RPMI7951 (cell line): ENCODE results near the gene CIAO2A. TPM values are rescaled to one million over a fixed set of nuclear protein-coding genes. Genes with fewer than 3 reads are reported as not detected.
"Not testable (repeated sequence)": the region's sequence is repeated elsewhere in the genome, so short reads cannot be mapped to it uniquely, and the experiment has no call there.

Experiments used
- DNase-seq: peaks from one replicate; pipeline ENCODE4 v3.0.0-alpha.2; 2012; ENCODE audit warnings: low read depth
- total RNA-seq: library from RNA; depleted of rRNA; stranded (reverse); fragments of >200 nt; shearing (Covaris generic); gene quantifications from 2 replicates; pipeline ENCODE4 v1.2.3, GENCODE V29; 2014; rRNA removed

Gene CIAO2A
- 223 and 280 TPM in 2 replicates for total RNA-seq

- peak; percentile 99 for DNase-seq
These were observed at the start of gene CIAO2A for GRCh38 chr15:64093627-64094417. CIAO2A (minus strand) TSS chr15:64093838; CDS start chr15:64093768, 70 bp downstream.

- DNase-seq = no peak
These were observed 49.6 kb upstream of the CIAO2A start for GRCh38 chr15:64143276-64143675.

DNA sequence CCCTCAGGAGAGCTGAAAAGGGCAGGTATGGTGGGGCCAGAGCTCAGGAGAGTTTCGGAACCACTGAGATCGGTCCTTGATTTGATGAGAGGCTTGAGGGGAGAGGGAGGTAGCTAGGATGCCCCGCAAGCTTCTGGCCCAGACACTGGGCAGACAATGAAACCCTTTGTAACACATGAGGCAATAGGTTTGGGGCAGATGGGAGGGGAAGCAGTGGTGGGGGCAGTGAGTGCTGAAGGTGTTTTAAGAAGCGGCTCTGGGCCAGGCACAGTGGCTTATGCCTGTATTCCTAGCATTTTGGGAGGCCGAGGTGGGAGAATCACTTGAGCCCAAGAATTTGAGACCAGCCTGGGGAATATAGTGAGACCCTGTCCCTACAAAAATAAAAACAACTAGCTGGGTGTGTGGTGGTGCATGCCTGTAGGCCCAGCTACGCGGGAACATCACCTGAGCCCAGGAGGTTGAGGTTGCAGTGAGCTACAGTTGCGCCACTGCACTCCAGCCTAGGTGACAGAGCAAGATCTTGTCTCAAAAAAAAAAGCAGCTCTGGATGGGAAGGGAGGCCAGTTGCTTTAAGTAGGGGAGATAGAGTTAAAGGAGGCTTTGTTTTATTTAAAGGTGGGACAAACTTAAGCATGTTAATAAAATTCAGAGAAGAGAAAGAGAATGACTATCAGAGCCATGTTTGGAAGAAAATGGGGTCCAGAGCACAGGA is 48.3 kb upstream of the CIAO2A start:
- DNase-seq = no peak

DNA sequence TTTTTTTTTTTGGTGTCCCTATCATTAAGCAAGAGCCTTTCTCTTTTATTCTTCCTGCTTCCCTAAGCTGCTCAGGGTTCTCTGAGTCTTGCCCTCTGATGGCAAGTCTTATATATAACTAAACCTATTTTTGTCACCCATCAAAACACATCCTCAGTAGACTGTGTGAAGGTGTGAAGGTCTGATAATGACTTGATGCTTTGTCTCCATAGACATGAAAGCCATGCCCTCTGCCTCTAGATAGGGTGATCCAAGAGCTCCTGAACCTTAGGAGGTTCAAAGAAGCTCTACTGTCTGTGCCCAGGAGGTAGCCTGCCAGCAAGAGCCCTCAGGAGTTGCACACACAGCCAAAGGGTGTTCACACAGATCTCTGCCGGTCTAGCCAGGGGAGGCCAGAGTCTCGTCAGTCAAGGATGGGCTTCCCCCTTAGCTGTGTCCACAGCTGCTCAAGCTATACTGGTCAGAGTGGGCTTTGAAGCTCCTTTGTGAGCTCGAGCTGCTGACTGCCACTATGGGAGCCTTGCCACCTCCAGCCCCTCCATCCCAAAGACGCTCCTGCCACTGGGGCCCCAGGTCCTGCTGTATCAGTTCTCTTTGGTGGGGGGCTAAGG is 44.8 kb upstream of the CIAO2A start:
- DNase-seq = no peak

DNA sequence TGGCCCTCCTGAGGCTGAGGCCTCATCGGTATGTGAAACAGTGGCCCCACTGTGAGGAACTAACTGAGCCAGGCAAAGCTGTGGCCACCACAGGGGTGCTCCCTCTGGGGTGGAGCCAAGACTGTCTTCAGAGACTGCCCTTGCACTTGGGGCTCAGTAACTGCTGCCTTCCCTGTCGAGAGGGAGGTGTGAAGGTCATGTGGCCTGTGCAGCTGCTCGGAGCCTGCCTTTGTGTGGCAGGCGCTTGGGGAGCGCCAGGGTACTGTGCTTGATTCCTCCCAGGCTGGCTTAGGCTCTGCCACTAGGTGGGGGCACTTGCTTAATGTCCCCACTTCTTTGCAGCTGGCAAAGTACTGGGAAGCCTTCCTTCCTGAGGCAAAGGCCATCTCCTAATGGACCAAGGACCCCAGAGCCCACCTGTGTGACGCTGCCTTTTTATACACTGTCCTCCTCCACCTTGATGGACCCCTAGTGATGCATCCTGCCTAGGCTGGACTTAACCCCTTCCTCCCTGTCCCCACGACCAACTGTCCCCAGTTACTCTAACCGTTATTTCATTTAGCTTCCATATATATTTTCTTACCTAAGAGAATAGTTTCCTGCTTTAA is 43.7 kb upstream of the CIAO2A start:
- no peak for DNase-seq

GRCh38 chr15:64136347-64136746 is 42.7 kb upstream of the CIAO2A start:
- DNase-seq = no peak

GRCh38 chr15:64134345-64134829 is 40.7 kb upstream of the CIAO2A start:
- peak; percentile 45 for DNase-seq

DNA sequence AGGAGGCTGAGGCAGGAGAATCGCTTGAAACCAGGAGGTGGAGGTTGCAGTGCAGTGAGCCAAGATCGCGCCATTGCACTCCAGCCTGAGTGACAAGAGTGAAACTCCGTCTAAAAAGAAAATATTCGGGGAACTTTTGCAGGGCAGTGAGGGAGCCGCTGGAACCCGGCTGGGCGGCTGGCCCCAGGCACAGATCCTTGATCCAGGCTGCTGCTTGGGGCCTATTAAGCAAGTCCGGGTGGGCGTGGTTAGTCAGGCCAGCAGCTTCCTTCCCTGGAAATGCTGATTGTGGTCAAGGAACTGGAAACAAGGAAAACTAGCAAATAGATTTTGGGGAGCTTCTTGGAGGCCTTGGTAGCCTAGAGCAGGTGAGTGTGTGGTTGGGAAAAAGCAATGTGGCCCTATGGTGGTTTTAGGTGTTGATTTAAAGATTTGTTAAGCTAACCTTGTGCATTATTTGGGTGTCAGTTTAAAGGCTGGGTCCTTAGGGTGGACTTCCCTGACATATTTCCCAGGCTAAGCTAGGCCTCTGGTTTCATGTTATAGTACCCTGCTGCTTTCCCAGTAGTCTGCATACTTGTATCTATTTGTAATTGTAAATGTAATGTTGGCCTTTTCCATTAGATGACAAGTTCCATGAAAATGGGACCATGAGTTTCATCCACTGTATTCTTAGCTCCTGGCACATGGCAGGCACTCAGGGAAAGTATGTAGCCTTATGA is 40.1 kb upstream of the CIAO2A start:
- no peak for DNase-seq

- DNase-seq = no peak
These were observed 38.6 kb upstream of the CIAO2A start for GRCh38 chr15:64132217-64132616.

DNA sequence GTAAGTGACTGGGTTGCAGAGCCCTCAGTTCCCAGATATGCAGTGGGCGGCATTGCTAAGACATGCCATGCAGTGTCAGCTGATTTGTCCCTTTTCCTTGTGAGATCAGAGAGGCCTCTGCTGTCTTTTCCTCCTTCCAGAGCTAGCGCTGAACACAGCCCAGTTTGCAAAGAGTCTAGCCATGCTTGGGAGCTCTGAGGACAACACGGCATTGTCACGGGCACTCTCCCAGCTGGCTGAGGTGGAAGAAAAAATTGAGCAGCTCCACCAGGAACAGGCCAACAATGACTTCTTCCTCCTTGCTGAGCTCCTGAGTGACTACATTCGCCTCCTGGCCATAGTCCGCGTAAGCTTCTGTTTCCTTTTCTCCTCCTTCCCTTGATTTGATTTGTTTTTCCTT is 37.9 kb upstream of the CIAO2A start:
- no peak for DNase-seq

DNA sequence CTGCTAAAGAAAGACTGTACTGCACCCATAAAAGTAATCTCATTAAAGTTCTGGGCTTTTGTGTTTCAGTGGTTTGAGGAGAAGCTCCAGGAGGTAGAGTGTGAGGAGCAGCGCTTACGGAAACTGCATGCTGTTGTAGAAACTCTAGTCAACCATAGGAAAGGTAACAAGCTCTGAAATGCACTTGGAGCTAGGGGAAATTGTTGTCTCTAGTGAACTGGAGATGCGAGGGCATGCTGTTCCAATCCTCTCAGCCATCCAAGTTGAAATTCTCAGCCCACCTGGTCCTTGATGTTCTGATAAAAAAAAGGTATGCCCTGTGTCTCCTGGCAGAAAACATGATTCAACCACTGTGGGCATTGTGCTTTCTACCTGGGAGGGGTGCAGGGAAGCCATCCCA is 36.5 kb upstream of the CIAO2A start:
- DNase-seq = no peak

- no peak for DNase-seq
These were observed 34.1 kb upstream of the CIAO2A start for GRCh38 chr15:64127521-64128270.

DNA sequence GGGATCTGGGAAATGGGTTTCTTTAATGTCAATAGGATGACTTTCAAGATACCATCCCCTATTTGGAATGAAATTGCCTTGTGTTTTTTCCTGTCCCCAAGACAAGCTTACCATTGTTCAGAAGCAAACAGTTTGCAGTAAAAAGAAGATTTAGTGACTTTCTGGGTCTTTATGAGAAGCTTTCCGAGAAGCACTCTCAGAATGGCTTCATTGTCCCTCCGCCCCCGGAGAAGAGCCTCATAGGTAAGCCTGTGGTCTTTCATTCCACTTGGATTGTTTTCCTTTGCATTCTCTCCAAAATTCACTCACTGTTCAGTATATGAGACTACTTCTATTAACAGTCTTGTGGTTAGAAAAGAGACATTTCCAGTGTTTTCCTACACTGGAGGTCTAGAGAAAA is 32.3 kb upstream of the CIAO2A start:
- DNase-seq = peak; percentile 19

DNA sequence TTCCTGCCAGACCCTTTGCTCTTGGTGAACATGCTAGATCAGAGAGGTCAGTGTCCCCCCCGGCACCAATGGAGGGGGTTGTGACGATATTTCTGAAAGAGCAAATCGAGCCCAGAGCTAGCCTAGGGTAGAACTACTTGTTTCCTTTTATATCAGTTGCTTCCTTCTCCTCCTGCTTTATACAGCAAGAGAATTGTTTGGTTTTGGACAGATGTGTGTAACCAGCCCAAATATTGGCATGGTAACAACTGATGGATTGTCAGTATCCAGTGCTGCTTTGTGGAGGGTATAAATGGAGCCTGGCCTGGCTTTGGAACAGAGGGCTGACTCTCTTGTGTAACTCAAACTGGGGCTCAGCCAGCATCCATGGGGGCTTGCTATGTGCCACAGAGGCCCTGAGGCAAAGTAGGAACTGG is 29.3 kb upstream of the CIAO2A start:
- peak; percentile 54 for DNase-seq

- DNase-seq = no peak
These were observed 28.8 kb upstream of the CIAO2A start for GRCh38 chr15:64122444-64122843.

DNA sequence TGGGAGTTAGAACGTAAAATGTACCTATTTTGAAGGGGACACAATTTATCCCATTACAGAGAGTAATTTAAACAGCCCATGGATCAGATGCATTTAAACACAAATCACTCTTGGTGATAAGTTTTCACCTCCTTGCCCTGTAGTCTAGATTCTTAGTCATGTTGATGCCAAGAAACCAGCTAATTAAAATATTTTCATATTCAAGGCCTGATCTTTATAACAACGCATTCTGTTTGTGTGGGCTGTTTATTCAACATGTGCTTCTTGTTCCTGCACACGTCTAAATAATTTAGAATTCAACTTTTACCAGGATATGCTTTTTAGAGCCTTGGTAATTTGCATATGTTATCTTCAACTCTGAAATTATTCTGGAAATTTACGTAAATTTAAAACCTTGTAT is 28.0 kb upstream of the CIAO2A start:
- DNase-seq = no peak

- not testable (repeated sequence) for DNase-seq
These were observed 26.7 kb upstream of the CIAO2A start for GRCh38 chr15:64120322-64120721.

GRCh38 chr15:64117759-64118487 is 24.3 kb upstream of the CIAO2A start:
- DNase-seq = no peak

GRCh38 chr15:64112904-64113303 is 19.3 kb upstream of the CIAO2A start:
- DNase-seq = no peak
